Esophagus squamous epithelium (tissue), 4 donors: ENCODE results near the gene TUB.

Source experiments
- CTCF ChIP-seq, 6 experiments: fragments of 450-650 bp in 4 of 6; fragments of 200-600 bp in 2 of 6; sonication (generic) in 2 of 6; IDR thresholded peaks; one replicate each; pipeline ENCODE4 v1.5.1; 2016 to 2019; ENCODE audit warnings: antibody characterized with exemption in 6 of 6, mild to moderate bottlenecking in 4 of 6, moderate library complexity in 4 of 6
- POLR2A ChIP-seq, 4 donors: fragments of 450-650 bp; IDR thresholded peaks; one replicate each; pipeline ENCODE4 v1.6.1; 2017; ENCODE audit warnings: antibody characterized with exemption in 4 of 4, mild to moderate bottlenecking in 4 of 4, moderate library complexity in 3 of 4

DNA sequence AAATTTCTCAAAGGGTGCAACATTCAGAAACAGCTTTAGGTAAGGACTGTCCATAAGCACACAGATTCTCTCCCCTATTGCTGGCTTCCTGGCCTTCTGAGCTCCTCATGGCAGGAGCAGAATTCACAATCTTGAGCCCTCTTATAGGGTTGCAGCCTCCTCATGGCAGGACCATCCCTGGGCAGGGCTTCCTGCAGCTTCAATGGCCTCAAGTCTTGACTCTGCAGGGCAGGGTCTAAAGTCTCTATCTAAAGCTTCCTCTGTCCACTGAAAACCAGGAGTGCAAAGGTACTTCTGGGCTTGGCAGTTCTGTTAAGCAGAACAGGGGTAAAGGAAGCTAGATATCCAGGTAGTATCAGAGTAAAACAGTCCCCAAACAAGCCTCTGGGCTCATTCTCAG lies 28.7 kb downstream of the TUB start:
- TF ChIP-seq CTCF (IDR thresholded peaks at IDR 0.05) (no peak), POLR2A (IDR thresholded peaks at IDR 0.05) (no peak)
